ENCODE results near the gene LATS2.

The LATS2 gene

DNA sequence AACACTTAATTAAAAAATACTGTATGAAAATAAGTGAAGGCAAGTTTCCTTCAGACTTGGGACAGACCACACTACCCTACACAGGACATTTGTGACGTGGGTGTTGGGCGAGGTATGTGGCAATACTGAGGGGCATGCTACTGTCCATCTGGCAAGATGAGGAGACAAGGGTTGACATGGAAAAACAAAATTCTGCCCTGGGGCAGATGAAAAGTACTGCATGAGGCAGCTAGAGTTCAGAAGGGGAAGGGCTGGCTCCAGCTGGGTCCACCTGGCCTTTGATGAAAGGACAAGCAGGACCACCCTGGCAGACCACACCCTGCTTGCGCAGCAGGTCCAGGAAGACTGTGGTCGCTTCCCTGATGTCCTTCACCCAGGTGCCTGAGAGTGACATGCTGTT, 43.2 kb downstream of the LATS2 start:
- DNase-seq (ENCODE audit: low spot score), result no peak

DNA sequence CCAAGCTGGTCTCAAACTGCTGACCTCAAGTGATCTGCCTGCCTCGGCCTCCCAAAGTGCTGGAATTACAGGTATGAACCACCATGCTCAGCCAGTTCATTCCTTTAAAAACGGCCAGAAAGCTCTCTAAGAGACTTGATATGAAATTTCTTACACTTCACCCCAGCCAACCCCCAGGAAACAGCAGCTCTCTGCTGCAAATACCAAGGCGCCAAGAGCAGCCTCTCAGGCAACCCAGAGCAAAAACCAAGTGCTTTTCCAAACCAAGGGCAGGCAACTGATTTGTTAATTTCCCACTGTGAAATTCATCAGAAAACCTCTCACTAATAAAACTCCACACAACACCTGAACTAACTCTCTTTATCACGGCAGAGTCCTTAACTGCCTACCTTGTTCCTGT, 44.9 kb downstream of the LATS2 start:
- no peak for DNase-seq (ENCODE audit: low spot score)

DNA sequence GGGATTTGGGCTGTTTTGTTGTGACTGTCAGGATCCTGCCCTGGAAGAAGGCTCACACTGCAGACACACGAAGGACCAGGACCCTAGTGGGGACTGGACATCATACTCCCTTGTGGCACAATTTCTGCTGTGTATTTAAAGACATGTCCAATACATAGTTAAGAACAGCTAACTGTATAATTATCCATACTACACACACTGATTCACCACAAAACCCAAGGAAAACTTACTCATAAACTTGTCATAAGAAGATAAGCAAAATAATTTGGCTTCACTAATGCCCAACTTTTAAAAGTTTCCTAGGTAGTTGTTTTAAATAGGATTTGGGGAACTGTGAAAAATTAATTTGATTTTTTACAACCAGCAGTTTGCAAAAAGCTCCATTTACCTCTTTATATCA, 46.1 kb downstream of the LATS2 start:
- no peak for DNase-seq (ENCODE audit: low spot score)

DNA sequence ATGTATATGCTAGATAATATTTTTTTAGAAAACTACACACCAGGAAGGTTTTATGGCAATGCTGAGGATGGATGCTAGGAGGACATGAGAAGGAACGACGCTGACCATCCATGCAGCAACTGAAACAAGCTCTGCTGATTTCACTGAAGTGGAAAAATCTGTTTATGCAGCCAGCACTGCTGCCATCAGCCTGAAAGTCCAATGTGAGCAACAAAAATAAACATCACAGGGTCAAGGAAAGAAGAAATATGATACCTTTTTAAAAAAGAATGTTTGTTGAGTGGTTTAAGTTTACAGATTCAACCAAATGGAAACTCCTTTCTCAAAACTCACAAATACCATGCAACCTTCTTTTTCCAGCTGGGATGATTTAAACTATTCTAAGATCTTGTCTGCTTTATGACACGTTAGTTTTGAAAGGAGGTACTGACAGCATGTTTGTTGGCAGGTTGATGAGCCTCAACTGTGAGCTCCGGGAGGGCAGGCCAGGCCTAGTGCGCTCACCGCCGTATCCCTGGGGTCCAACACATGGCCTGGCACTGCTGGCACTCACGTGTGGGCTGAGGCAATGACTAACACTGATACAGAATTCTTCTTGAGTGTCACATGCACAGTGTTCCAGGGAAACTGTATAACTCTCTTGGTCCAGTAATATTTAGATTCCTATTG, 46.8 kb downstream of the LATS2 start:
- no peak for DNase-seq (ENCODE audit: low spot score)

DNA sequence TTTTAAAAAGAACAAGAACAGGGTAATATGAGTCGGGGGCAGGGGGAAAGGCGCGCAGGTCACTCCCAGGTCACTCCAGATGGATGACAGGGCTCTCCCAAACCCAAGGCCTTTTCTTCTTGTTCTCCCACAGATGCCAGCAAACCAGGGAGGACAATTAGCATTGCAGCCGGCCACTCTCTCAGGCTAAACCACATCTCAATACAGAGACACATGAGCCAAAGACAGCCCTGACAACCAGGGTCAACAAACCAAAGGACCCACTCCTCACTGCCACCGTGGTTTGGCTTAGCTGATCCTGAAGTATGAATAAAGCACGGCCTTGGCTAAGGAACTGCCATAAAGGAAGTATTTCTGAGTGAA, 47.3 kb downstream of the LATS2 start:
- DNase-seq (ENCODE audit: low spot score), result no peak

DNA sequence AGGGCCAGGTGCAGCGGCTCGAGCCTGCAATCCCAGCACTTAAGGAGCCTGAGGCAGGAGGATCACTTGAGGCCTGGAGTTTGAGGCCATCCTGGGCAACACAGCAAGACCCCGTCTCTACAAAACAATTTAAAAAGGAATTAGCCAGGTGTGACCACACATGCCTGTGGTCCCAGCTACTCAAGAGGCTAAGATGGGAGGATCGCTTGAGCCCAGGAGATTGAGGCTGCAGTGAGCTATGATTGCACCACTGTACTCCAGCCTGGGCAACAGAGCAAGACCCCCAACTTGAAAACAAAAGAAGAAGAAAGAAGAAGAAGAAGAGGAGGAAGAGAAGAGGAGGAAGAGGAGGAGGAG, 47.7 kb downstream of the LATS2 start:
- no peak for DNase-seq (ENCODE audit: low spot score)

DNA sequence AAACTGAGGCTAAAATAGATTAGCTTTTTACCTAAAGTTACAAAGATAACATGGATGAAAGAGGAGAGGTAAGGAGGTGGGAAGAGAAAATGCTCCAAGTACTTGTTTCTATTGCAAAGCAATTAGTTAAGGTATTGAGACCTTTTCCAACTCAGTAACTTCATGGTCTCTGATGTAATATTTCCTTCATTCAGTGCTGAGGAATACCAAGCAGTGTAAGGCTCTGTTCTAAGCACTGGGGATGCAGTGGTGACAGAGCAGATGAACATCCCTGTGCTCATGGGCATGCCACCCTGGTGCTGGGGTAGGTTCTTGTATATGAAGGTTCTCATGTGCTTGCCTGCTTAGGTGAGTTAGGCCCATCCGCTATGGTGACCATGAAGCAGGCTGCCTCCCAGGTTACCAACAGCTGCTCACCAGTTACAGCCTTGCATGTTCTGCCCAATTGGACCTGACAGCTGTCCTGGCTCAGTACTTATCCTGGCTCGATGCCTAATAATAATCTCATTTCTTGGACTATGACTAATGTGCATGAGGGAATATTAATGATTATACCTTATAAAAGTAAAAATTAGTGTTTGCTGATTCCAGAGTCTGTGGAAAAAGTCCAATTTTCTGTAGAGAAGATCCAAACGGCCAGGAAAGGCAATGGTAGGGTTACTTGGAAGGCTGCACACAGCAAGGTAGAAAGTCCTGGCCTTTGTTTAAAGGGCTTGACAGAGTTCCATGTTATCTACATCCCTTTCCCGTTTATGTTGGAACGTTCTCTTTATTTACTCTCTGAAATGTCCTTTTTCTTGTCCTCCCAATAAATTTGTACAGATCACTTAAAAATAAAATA, 48.3 kb downstream of the LATS2 start:
- no peak for DNase-seq (ENCODE audit: low spot score)

DNA sequence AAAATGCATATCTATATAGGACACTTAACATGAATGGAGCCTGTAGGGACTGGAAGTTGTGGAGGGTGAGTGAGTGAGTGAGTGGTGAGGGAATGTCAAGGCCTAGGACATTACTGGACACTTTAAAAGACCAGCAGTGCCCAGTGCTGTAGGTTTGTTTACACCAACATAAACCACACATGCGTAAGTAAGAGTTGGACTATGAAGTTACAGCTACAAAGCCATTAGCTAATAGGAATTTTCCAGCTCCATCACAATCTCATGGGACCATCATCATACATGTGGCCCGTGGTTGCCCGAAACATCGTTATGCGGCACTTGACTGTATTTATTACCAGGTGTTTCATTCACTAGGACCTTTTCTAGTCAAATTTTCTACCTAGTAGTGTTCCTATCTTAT, 49.2 kb downstream of the LATS2 start:
- DNase-seq (ENCODE audit: low spot score), result no peak

DNA sequence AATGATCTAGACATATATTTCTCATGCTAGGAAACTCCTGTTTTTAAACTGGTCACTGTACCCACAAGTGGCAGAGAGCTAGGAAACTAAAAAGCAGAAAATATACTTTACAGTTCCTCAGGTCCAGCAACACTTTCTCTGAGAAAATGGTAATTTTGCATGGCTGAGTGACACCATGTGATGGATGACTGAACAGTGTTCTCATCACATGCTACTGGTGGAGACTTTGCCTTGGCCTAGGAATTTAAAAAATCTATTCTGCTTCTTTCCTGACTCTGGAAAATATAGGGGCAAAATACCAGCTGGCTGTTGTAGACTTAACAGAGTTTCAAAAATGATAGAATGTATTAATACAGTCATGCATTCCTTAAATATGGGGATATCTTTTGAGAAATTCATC, 50.0 kb downstream of the LATS2 start:
- DNase-seq (ENCODE audit: low spot score), result no peak

DNA sequence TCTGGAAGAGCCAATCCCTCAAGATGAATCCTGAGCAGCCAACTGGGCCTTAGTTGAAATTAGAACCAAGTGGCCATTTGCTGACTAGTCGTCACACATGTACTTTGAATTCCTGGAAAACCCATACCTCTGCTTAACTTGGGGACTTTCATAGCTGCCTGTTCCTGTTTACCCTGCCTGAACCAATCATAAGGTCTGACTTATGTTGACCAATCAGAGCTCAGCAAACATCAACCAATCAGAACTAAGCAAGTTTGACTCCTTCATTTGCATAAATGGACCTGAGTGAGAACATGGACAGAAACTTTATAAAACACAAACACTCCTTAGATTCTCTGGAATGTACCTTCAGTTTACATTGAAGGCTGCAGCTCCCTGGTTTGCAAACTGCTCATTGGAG, 50.8 kb downstream of the LATS2 start:
- DNase-seq (ENCODE audit: low spot score), result no peak

DNA sequence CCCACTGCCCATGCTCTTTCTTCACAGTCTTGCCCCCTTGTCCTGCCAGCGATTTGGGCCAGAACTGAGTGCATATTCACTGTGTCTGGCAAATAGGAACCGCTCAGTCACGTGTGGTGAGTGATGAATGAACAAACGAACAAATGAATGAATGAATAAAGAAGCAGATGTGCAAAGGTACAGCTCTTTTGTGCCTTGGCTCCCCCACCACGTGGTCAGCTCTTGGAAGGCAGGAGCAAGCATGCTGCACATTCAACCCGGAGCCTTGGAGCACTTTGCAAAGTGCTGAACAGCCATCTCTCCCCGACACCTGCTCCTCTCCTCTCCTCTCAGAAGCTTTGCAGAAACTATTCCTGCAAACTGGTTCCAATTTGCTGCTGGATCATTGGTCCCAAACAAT, 52.4 kb downstream of the LATS2 start:
- DNase-seq (ENCODE audit: low spot score), result no peak

DNA sequence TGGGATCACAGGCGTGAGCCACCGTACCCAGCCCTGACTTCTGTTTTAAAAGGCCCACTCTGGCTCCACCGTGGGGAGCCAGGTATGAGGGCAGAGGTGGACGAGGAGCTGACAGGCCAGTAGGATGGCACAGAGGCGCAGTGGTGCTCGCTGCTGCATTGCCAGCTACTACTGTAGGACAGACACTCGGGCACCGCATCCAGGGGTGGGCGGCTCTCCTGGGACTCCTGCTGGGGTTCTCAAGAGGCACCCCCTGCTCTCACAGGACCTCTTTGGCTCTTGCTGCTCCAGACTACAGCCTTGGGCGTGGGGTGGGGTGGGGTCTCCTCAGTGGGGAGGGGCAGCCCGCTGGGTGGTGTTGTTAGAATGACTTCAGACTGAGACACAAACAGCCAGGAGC, 53.4 kb downstream of the LATS2 start:
- DNase-seq (ENCODE audit: low spot score), result no peak

DNA sequence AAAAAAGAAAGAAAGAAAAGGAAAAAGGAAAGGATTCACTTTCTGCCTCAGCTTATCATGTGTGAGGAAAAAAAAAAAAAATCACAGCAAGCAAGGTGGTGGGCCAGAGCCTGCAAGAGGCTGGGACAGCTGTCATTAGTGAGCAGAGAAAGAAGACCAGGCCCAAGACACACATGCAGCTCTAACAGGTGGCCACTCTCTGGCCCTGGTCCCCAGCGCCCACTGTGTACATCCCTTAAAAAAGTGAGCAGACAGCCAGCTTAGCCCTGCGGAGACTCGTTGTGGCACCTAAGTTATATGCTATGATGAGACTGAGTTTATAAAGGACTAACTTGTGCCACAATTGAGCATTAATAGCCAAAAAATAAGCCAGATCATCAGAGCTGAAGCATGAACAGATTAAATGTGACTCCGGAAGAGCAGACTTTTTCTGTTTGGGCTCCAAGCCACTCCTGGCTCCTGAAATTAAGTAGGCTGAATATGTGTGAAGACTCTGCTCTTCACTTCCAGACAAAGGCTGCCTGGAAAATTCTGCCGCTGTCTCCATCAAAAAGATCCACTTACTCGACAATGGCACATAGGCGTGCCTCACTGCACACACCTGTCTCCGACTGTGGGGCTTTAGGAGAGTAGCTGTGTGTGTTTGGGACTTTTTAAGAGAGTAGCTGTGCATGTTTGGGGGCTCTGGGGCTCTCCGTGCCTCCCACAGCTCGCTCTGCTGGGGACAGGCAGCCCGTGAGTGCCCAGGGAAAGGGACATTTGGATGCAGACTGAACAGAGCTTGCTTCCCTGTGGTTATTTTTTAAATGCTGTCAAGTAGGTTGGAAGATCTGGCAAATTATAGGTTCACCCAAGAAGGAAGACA, 55.0 kb downstream of the LATS2 start:
- no peak for DNase-seq (ENCODE audit: low spot score)

DNA sequence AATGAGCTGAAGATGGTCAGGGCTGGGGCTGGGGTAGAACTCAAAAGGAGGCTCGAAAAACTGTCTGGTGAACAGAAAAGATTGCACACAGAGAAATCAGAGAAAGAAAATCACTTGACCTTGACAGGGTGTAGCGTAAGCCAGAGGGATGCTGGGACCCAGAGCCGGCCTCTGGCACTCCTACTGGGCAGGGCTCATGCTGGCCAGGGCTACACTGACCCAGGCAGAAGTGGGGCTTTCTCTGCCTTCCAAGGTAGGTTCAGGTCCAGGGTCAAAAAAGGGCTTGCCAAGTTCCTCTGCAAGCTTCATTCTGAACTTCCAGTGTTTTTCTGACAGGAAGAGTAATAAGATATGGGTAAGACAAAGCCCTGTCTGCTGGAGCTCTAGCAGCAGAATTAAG, 56.2 kb downstream of the LATS2 start:
- DNase-seq (ENCODE audit: low spot score), result no peak

DNA sequence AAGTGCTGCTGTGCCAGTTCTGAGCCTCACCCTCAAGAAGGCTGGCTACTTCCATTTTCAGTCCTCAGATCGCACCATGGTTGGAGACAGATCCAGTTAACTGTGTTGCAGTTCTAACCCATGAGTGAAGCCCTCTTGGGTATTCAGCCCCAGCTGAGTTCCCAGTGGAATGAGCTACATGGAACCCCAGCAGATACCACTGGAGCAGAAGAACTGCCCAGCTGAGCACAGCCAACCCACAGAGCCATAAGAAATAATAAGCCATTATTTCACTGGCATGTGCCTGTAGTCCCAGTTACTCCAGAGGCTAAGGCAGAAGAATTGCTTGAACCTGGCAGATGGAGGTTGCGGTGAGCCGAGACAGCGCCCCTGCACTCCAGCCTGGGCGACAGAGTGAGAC, 59.9 kb downstream of the LATS2 start:
- no peak for DNase-seq (ENCODE audit: low spot score)

DNA sequence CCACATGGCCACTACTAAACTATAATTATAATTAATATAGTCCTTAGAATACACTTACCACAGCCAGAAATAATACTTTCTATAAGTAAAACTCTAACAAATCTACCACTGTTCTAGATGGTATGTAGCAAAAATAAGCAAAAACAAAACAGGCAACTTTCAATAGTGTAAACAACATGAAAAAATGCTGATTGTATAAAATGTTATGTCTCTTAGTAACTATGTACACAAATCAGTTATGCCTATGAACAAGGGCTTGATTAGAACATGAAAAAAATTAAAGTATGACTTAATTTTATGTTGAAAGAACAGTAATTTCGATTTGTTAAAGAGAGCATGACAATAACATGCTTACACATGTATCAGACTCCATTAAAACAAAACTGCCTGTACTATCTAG, 60.7 kb downstream of the LATS2 start:
- no peak for DNase-seq (ENCODE audit: low spot score)

DNA sequence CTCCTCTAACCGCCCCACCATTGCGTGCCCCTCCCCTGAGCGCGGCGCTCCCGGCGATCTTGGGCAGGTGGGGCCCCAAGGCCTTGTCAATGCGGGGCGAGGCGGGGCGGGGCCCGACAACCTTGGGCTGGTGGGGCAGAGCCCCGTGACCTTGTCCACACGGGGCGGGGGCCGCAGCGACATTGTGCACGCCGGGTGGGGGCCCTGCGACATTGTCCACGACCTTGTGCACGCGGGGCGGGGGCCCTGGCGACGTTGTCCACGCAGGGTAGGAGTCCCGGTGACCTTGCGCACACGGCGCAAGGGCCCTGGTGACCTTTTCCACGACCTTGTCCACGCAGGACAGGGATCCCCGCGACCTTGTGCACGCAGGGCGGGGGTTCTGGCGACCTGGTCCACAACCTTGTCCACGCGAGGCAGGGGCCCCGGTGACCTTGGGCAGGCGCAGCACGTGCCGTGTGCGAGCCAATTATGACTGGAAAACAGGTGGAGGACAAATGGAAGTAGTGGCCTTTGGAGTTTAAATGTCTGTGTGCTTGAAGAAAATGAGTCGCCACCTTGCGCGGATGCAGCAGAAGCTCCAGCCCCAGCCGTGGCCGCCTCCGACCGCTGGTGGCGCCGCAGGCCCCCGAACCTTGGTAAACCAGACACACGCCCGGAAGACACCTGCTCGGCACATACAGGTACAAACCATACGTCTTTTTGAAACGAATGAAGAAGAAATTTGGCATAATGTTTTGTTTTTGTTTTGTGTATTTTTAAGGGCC, 62.6 kb downstream of the LATS2 start:
- no peak for DNase-seq (ENCODE audit: low spot score)

DNA sequence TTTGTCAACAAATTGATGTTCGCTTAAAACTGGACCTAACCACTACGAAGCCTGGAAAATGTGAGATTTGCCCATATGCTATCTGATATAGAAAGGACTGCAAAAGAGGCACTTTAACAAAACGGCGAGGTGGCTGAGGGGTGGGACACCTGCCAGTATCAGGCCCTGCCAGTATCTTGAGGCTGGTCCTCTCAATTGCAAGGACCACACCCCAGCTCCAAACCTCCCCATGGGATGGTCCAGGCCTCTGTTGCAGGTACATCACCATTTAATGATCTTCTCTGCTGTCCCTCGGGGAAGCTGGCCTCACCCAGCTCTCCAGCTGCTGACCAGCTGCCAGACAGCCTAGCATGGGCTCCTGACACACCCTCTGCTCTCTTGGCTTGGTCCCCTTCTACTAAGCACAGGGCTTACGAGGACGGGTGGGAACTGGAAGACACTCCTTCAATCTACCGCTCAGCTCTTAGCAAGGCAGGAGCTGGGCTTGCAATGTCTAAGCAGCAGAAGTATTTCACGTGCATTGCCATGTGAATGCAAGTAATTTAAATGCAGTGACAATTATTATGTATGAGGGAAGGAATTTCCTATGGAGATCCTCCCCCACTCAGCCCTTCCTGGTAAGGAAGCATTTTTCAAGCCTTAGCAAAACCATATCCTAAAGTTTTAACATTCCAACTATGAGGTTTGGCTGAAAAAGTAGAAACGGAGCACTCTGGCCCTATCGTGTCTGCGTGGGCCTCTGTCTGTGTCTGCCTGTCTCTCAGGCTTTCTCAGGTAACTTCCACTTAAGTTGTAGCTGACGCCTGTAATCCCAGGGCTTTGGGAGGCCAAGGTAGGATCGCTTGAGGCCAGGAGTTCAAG, 63.9 kb downstream of the LATS2 start:
- DNase-seq (ENCODE audit: low spot score), result no peak

DNA sequence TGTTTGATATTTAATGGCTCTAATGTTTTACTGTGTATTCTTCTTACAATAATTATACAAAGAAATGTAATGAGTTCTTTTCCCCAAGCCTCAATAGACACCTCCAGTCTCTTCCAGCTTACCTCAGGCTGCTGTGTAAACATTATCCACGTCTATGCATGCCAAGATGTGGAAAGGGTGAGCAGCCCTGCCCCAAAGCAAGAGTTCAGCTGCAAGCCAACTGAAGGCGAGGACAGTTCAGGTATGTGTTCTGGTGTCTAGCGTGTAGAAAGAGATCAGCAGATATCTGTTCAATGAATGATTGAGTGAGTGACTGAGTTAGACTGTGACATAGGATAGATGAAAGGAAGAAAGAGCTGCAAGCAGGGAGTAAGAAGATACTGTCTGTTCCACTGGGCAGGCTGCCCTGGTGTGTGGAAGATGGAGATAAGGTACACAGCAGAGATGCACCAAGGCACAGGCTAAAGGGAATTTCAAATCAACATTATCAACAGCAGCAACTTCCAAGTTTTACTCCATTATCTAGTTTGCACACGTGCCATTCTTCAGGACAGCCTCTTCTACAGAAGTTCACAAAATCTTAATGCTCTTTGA, 66.0 kb downstream of the LATS2 start:
- DNase-seq (ENCODE audit: low spot score), result no peak

DNA sequence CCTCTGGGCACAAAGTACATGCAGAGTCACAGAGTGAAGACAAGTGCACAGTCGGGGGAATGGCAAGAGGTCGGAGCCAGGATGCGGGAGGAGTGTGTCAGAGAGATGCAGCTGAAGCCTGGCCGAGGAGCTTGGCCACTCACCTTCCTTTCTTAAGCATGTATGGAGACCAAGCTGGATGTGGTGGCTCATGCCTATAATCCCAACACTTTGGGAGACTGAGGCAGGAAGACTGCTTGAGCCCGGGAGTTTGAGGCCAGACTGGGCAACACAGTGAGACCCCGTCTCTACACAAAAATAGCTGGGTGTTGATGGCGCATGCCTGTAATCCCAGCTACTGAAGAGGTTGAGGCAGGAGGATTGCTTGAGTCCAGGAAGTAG, 67.0 kb downstream of the LATS2 start:
- no peak for DNase-seq (ENCODE audit: low spot score)
